ENCODE measurements around the gene PRORP.
A peak's percentile ranks its signal among the peaks of the same experiment; 100 is the strongest.

The PRORP gene

GRCh38 chr14:35116242-35116641 is 6.1 kb upstream of the PRORP start:
- TF ChIP-seq ZNF121 (tag by site-specific recombination; IDR thresholded peaks at IDR 0.05) (peak; percentile 33; the same call in 1 of the 2 replicates), ZNF768 (tag by site-specific recombination; IDR thresholded peaks at IDR 0.05) (no peak), TRIM28 (IDR thresholded peaks at IDR 0.05; ENCODE audit: borderline replicate concordance, low read length) (no peak)
- Histone ChIP-seq H3K36me3 (ENCODE audit: control insufficient read depth in 2 of 2, insufficient read depth in 1 of 2, low read length in 2 of 2) (peaks cover 12 to 45% of the 10 kb centered on the region in 2 experiments), H3K4me1 (ENCODE audit: control insufficient read depth, insufficient read depth, low read length) (no peaks in the 10 kb centered on the region), H3K9me3 (ENCODE audit: control insufficient read depth, insufficient read depth, low read depth, low read length) (no peaks in the 10 kb centered on the region), H3K27ac (ENCODE audit: extremely low read depth, low read depth, low read length) (no peak overlapping the region), H3K4me3 (ENCODE audit: low read depth, low read length) (no peak overlapping the region)
- ChIA-PET POLR2A (no interaction called here), CTCF (interaction anchor here (0.7 kb wide), 1 partner anchor 452 kb away, joined by 3 read pairs; no protein-coding TSS in a partner anchor)

GRCh38 chr14:35117112-35117511 is 5.2 kb upstream of the PRORP start:
- no peak for TF ChIP-seq HIC1 (tag by site-specific recombination; IDR thresholded peaks at IDR 0.05)
- TF ChIP-seq ZNF692 (tag by site-specific recombination; IDR thresholded peaks at IDR 0.05), result no peak
- no peak for TF ChIP-seq ZNF426 (tag by site-specific recombination; IDR thresholded peaks at IDR 0.05)
- TF ChIP-seq ZNF223 (tag by site-specific recombination; IDR thresholded peaks at IDR 0.05), result no peak
- no peak for TF ChIP-seq ZNF155 (tag by site-specific recombination; IDR thresholded peaks at IDR 0.05)
- TF ChIP-seq ZNF776 (tag by site-specific recombination; IDR thresholded peaks at IDR 0.05; ENCODE audit: borderline replicate concordance), result no peak
- no peak for TF ChIP-seq ZNF324 (tag by site-specific recombination; IDR thresholded peaks at IDR 0.05)
- TF ChIP-seq ZNF175 (tag by site-specific recombination; IDR thresholded peaks at IDR 0.05), result no peak
- no peak for TF ChIP-seq ZFHX2 (tag by site-specific recombination; conservative IDR thresholded peaks at IDR 0.05)
- TF ChIP-seq REST (tag by site-specific recombination; IDR thresholded peaks at IDR 0.05), result no peak
- TF ChIP-seq ZNF2 (tag by site-specific recombination; IDR thresholded peaks at IDR 0.05), result no peak
- no peak for TF ChIP-seq ZNF518A (tag by site-specific recombination; conservative IDR thresholded peaks at IDR 0.05; ENCODE audit: low read depth)
- no peak for TF ChIP-seq ZNF785 (tag by site-specific recombination; IDR thresholded peaks at IDR 0.05)
- no peak for TF ChIP-seq ZNF76 (tag by site-specific recombination; IDR thresholded peaks at IDR 0.05; ENCODE audit: borderline replicate concordance, low read depth)
- TF ChIP-seq ZNF621 (tag by site-specific recombination; IDR thresholded peaks at IDR 0.05), result no peak
- no peak for TF ChIP-seq ZNF513 (tag by site-specific recombination; IDR thresholded peaks at IDR 0.05)
- no peak for TF ChIP-seq ZNF747 (tag by site-specific recombination; IDR thresholded peaks at IDR 0.05)
- no peak for TF ChIP-seq ZBTB7A (tag by site-specific recombination; IDR thresholded peaks at IDR 0.05; ENCODE audit: low read depth)
- TF ChIP-seq ZNF768 (tag by site-specific recombination; IDR thresholded peaks at IDR 0.05), result no peak
- no peak for TF ChIP-seq ZNF510 (tag by site-specific recombination; IDR thresholded peaks at IDR 0.05; ENCODE audit: insufficient replicate concordance)
- no peaks in the 10 kb centered on the region for H3K9me3 ChIP-seq (ENCODE audit: control insufficient read depth, insufficient read depth, low read depth, low read length)
- ChIA-PET CTCF (no interaction called here), POLR2A (no interaction called here)
- H3K4me3 ChIP-seq (ENCODE audit: low read depth, low read length), result no peak overlapping the region
- peaks cover 12 to 36% of the 10 kb centered on the region in 2 experiments for H3K36me3 ChIP-seq (ENCODE audit: control insufficient read depth in 2 of 2, insufficient read depth in 1 of 2, low read length in 2 of 2)
- H3K27ac ChIP-seq (ENCODE audit: extremely low read depth, low read depth, low read length), result no peak overlapping the region
- H3K4me1 ChIP-seq (ENCODE audit: control insufficient read depth, insufficient read depth, low read length), result no peaks in the 10 kb centered on the region
